Measurements from ENCODE around the gene MRPL36.
"Not testable (repeated sequence)": the region's sequence is repeated elsewhere in the genome, so short reads cannot be mapped to it uniquely, and the experiment has no call there.

Gene MRPL36

GRCh38 chr5:1801222-1801966 lies 1.8 kb upstream of the MRPL36 start, which contains the start of gene NDUFS6:
Gene NDUFS6 (plus strand): TSS chr5:1801407. CDS start chr5:1801418, 11 bp downstream.
- Mint-ChIP-seq H3K4me3 (peak within 1 kb of the TSS; percentile 98), H3K9me3 (no peaks in the 10 kb centered on the region), H3K4me1 (peaks cover 59% of the 10 kb centered on the region), H3K36me3 (ENCODE audit: low read depth) (peaks cover 52% of the 10 kb centered on the region), H3K27me3 (ENCODE audit: low read depth, poor library complexity) (peaks cover 3% of the 10 kb centered on the region), H3K27ac (peak within 1 kb of the TSS; percentile 83)
- no peak for TF ChIP-seq CTCF (IDR thresholded peaks at IDR 0.05)
- DNase-seq: peak; percentile 82

DNA sequence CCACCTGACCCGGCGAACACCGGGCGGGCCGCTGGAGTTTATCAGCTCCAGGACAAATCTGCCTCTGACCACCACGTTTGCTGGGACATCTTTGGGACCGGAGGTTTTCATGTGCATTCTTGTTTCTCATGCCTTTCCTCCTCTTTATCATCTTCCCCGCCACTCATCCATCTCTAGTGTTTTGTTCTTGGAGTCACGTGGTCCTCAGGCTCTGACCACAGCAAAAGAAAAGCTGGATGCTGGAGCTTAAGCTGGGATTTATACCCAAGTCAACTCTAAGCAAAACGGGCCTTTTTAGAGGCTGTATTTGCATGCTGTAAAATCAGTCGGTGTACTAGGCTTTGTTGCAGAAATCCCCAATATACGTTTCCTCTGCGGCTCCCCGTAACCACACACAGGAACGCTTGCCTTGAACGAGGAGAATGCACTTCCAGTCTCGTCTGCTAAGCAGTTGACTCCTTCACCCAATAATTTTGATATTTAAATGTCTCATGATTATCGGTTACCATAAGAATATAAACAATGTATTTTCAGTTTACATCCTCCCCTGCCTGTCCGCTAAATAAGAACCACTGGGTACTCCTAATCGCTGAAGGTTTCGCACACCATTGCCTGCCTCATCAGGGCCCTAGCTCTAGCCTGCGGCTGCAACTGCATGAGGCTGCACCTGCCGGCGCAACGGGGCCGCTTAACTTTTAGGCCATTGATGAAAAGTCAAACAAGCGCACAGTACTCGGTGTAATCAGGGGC lies 1.0 kb upstream of the MRPL36 start:
- peak overlapping the region; percentile 98 for H3K4me3 Mint-ChIP-seq
- peaks cover 62% of the 10 kb centered on the region for H3K4me1 Mint-ChIP-seq
- TF ChIP-seq CTCF (IDR thresholded peaks at IDR 0.05): no peak
- no peaks in the 10 kb centered on the region for H3K9me3 Mint-ChIP-seq
- peaks cover 47% of the 10 kb centered on the region for H3K36me3 Mint-ChIP-seq (ENCODE audit: low read depth)
- no peak for DNase-seq
- peak overlapping the region; percentile 70 for H3K27ac Mint-ChIP-seq
- peaks cover 3% of the 10 kb centered on the region for H3K27me3 Mint-ChIP-seq (ENCODE audit: low read depth, poor library complexity)

DNA sequence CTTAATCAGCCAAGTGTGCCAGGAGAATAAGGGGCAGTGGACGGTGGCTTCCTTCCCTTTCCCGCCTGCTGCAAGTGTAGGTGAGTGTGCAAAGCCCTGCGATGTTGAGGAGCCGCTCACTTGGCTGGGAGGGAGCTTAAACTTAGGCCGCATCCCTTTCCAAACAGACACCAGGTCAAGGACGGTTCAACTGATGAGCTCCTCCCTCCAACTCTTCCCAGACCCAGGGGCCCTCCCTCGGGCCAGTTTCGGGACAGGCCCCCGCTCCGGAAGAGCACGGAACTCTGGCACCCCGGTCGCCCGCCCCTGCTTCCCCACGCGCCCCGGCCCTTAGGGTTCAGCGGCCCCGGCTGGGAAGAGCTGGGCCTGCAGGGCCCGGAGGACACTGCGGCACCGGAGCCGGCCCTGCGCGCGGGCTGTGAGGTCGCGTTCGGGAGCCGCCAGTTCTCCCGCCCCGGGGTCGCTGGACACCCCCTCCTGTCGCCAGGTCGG lies 481 bp downstream of the MRPL36 start:
- Mint-ChIP-seq H3K4me3 (peak overlapping the region; percentile 98), H3K27ac (no peak overlapping the region), H3K4me1 (peaks cover 75% of the 10 kb centered on the region), H3K27me3 (ENCODE audit: low read depth, poor library complexity) (peaks cover 3% of the 10 kb centered on the region), H3K9me3 (no peaks in the 10 kb centered on the region), H3K36me3 (ENCODE audit: low read depth) (peaks cover 37% of the 10 kb centered on the region)
- no peak for TF ChIP-seq CTCF (IDR thresholded peaks at IDR 0.05)
- peak; percentile 52 for DNase-seq

DNA sequence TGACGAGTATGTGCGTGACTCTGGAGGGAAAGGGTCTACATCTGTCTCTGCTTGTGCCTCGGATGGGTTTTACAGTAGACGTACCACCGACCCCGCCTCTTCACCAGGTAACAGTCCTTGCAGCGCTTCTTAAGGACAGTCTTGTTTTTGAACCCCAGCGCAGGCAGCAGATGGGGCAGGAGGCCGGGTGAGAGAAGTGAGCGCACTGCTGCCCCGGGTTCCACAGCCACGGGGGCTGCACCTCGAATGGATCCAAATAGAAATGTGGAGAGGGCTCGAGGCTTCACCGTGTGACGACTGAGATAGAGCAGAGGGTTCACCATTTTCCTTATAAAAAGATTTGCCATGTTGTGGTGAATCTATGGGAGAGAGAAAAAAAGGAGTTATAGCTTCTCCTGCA lies 1.0 kb downstream of the MRPL36 start:
- not testable (repeated sequence) for H3K27ac Mint-ChIP-seq; DNase-seq; H3K27me3 Mint-ChIP-seq (ENCODE audit: low read depth, poor library complexity); H3K9me3 Mint-ChIP-seq
- Mint-ChIP-seq H3K4me3 (peak overlapping the region; percentile 98), H3K36me3 (ENCODE audit: low read depth) (peaks cover 32% of the 10 kb centered on the region), H3K4me1 (peaks cover 79% of the 10 kb centered on the region)

- Mint-ChIP-seq H3K27ac (no peak overlapping the region), H3K4me1 (peaks cover 79% of the 10 kb centered on the region), H3K36me3 (ENCODE audit: low read depth) (peaks cover 26% of the 10 kb centered on the region), H3K4me3 (peak overlapping the region; percentile 98), H3K9me3 (no peaks in the 10 kb centered on the region), H3K27me3 (ENCODE audit: low read depth, poor library complexity) (peaks cover 3% of the 10 kb centered on the region)
- no peak for DNase-seq
- no peak for TF ChIP-seq CTCF (IDR thresholded peaks at IDR 0.05)
Measured at GRCh38 chr5:1797855-1798254, 1.8 kb downstream of the MRPL36 start.

GRCh38 chr5:1797103-1797800 lies 2.4 kb downstream of the MRPL36 start:
- peak overlapping the region; percentile 38 for H3K4me3 Mint-ChIP-seq

More at GRCh38 chr5:1797103-1797800, 2.4 kb downstream of the MRPL36 start:
- DNase-seq: no peak
- Mint-ChIP-seq H3K36me3 (ENCODE audit: low read depth) (peaks cover 27% of the 10 kb centered on the region), H3K4me1 (peaks cover 77% of the 10 kb centered on the region), H3K27ac (no peak overlapping the region), H3K9me3 (no peaks in the 10 kb centered on the region), H3K27me3 (ENCODE audit: low read depth, poor library complexity) (peaks cover 3% of the 10 kb centered on the region)
- no peak for TF ChIP-seq CTCF (IDR thresholded peaks at IDR 0.05)
